DMS79 (cell line): Measurements from ENCODE around the gene TSGA10IP.
A peak's percentile ranks its signal among the peaks of the same experiment; 100 is the strongest.
"Not testable (repeated sequence)": the region's sequence is repeated elsewhere in the genome, so short reads cannot be mapped to it uniquely, and the experiment has no call there.

Experiments used
- DNase-seq: peaks from one replicate; lab custom pipeline; 2025; lab: John Stamatoyannopoulos, UW

The TSGA10IP gene

GRCh38 chr11:65947603-65948125, 2.4 kb downstream of the TSGA10IP start:
- DNase-seq, result no peak

DNA sequence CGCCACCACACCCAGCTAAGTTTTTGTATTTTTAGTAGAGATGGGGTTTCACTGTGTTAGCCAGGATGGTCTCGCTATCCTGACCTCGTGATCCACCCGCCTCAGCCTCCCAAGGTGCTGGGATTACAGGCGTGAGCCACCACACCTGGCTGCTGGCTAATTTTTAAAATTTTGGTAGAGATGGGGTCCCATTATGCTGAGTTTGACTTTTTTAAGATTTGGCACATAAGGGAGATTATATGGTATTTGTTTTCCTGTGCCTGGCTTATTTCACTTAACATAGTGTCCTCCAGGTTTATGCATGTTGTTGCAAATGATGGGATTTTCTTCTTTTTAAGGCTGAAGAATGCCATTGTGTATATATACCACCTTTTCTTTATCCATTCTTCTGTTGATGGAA, 5.4 kb downstream of the TSGA10IP start:
- DNase-seq, result not testable (repeated sequence)

GRCh38 chr11:65951641-65952040, 6.4 kb downstream of the TSGA10IP start:
- not testable (repeated sequence) for DNase-seq

DNA sequence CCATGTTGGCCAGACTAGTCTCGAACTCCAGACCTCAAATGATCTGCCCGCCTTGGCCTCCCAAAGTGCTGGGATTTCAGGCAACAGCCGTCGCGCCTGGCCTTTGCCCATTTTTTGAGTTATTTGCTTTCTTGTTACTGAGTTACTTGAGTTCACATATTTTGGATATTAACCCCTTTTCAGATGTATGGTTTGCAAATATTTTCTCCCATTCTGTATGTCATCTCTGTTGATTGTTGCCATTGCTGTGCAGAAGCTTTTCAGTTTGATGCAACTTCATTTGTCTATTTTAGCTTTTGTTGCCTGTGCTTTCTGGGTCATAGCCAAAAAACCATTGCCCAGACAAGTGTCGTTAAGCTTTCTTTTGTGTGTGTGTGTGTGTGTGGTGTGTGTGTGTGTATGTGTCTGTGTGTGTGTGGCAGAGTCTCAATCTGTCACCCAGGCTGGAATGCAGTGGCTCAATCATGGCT, 6.8 kb downstream of the TSGA10IP start:
- no peak for DNase-seq

DNA sequence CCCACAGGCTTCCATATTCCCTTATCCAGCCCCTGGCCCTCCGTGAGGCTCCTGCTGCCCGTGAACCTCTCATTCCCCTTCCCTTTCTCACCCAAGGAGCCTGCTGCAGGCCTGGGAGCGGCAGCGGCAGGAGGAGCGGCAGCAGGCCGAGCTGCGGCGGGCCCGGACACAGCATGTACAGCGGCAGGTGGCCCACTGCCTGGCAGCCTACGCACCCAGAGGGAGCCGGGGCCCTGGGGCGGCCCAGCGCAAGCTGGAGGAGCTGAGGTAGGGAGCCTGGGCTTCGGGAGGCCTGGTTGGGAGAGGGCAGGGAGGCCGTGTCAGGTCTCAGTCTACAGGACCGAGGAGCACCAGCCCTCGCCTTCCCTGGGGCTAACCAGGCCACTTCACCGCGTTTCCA, 8.2 kb downstream of the TSGA10IP start:
- DNase-seq, result no peak

DNA sequence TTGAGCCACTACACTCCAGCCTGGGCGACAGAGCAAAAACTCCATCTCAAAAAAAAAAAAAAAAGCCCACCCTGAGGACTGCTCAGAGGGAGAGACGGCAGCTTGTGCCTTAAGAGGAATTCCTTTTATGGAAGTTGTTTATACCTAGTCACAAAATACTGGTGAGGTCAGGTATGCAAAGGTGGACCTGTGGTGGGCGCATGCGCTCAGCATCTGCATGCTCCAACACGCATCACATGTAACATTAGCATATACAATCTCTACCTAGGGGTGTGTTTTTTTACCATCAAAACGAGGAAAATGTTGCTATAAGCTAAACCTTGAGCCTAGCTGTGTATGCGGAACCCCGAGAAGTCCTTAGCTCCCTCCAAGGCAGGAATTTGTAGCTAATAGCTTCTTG, 9.5 kb downstream of the TSGA10IP start:
- DNase-seq, result no peak

GRCh38 chr11:65958291-65958690, 13.0 kb downstream of the TSGA10IP start:
- no peak for DNase-seq

GRCh38 chr11:65958774-65959420, 13.6 kb downstream of the TSGA10IP start:
- no peak for DNase-seq

DNA sequence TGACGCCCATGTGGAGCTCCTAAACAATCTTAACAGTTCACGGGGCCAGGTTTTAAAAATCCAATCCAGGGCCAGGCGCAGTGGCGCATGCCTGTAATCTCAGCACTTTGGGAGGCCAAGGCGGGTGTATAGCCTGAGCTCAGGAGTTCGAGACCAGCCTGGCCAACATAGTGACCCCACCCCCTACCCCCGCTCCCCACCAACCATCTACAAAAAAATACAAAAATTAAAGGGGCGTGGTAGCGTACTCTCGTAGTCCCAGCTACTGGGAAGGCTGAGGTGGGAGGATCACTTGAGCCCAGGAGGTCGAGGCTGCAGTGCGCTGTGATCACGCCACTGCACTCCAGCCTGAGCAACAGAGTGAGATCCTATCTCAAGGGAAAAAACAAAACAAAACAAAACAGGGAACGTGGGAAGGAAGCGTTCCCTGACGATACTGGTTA, 15.6 kb downstream of the TSGA10IP start:
- DNase-seq, result no peak

- peak; percentile 98 for DNase-seq
Measured at GRCh38 chr11:65961267-65962140, 16.2 kb downstream of the TSGA10IP start, which contains the start of gene SART1. SART1 (plus strand) TSS chr11:65961734; CDS start chr11:65961781, 47 bp downstream.

DNA sequence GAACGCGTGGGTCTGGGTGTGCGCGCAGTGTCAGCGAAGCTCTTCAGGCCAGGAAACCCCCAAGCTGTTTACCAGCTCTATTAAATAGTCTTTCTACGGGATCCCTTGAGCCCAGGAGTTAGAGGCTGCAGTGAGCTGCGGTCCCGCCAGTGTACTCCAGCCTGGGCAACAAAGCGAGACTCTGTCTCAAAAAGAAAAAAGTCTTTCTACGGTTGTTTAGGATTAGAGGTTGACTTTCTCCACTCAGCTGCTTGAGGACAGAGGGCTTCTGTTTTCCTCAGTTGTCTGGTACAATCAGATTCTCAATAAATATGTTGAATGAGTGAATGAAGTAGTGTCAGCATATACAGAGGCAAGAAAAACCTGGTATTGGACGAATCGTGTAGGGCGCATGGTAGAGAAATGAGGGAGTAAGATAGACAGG, 16.9 kb downstream of the TSGA10IP start:
- DNase-seq, result no peak

- DNase-seq, result no peak
Measured at GRCh38 chr11:65964906-65965305, 19.6 kb downstream of the TSGA10IP start.

DNA sequence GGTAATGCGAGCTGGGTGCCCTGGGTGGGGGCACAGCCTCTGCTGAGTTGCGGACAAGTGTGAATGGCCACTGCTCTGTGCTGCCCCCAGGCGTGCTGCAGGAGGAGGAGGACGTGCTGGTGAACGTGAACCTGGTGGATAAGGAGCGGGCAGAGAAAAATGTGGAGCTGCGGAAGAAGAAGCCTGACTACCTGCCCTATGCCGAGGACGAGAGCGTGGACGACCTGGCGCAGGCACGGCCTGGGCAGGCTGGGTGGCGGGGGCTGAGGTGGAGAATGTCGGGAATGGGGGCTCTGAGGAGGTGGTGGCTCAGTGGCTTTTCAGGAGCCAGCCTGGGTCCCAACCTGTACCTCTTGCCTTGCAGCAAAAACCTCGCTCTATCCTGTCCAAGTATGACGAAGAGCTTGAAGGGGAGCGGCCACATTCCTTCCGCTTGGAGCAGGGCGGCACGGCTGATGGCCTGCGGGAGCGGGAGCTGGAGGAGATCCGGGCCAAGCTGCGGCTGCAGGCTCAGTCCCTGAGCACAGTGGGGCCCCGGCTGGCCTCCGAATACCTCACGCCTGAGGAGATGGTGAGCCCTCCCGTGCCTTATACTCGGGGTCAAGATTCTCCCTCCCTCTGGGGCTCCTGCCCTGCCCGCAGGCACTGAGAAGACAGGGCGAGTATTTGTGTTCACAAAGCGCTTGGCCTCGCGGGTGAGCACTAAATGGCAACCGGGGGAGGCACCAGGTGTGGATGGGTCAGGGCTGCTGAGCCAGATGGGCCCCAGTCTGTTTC, 20.9 kb downstream of the TSGA10IP start:
- no peak for DNase-seq

DNA sequence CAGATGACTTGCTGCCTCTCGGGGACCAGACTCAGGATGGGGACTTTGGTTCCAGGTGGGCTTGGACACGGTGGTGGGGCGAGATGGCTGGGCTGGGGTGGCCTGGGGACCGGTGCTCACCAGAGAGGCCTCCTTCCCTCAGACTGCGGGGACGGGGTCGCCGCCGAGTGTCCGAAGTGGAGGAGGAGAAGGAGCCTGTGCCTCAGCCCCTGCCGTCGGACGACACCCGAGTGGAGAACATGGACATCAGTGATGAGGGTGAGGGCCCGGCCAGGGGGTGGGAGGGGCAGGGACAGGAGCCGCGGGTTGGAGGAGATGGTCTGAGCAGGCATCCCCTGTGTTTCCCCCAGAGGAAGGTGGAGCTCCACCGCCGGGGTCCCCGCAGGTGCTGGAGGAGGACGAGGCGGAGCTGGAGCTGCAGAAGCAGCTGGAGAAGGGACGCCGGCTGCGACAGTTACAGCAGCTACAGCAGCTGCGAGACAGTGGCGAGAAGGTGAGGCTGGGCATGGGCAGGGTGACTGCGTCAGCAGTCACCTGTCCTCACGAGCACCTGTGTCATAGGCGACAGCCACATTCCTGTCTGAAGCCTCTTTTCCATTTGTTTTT, 22.2 kb downstream of the TSGA10IP start:
- DNase-seq, result no peak

DNA sequence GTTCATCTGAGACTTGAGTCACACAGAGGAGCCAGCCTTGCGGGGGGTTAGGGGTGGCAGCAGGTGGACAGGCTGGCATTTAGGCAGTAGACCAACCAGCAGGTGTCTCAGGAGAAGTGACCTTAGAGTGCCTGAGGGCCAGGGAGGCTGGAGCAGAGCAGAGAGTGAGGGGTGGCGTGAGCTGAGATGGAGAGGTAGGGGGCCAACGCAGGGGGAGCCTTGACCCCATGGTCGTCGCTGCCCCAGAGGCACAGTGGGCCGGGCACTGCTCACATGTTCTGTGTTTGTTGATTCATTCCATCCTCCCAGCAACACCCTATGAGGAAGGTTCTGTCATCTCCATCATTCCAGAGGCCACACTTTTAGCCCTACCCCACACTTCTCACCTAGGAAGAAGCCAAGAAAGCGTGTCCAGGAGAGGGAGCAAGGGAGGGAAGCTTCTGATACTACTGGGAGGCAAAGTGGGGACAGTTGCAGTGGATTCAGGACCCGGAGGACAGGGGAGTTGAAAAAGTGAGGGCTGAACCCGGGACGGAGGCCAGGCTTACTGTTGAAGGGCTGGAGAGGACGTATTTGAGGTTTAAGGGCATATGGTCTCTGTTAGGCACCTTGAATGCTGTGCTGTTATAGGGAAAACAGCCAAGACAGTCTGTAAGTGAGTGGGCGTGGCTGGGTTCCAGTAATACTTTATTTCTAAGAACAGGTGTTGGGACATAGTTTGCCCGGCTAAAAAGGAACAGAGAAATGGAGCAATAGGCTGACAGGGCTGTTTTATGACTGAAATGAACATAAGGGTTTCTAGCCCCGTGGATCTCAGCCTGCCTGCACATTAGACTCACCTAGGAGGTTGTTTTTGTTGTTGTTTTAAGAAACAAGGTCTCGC, 23.6 kb downstream of the TSGA10IP start:
- DNase-seq, result no peak

- no peak for DNase-seq
Measured at GRCh38 chr11:65972116-65972515, 26.8 kb downstream of the TSGA10IP start.

DNA sequence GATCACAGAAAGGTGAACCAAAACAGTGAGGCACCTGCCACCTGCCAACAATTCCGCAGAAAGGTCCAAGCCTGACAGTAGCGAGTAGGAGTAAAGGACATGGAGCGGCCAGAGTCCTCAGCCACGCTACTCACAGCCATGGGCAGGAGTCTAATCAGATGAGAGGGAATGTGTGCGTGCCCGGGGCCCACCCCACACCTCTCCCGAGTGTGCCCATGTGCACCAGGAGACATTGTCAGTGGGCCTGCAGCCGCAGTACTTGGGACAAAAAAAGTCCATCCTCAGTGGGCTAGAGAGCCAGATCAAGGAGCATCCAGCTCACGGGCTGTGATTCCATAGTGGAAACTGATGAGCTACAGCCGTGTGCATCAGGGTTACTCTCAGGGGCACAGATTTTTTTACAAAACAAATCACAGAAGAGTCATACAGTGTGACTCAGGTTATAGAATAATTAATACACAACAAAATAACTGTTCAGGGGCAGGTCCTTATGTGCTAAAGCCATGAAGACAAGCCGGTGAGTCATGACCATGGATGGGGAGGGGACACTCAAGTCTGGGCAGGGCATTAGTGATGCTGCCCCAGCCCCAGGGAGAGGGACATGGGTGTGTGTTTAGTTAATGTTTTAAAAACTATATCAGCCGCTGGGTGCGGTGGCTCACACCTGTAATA, 28.3 kb downstream of the TSGA10IP start:
- DNase-seq, result no peak

DNA sequence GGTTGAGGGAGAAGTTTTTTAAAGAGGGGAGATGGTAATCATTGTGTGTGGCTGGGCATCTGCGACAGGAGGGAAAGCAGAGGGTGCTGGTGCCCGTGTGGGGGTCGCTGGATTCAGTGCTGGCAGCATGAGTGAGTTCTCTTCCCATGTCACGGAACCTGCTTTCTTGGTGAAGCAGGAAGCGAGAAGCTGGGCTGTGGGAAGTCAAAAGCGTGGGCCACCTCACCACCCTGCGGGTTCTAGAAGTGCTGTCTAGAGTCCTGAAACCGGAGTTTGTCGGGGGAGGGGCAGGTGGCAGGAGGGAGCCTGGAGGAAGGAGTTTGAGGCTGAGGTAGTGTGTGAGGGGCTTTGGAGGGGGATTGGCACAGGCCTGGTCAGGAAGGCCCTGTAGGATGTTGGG, 30.5 kb downstream of the TSGA10IP start:
- no peak for DNase-seq

DNA sequence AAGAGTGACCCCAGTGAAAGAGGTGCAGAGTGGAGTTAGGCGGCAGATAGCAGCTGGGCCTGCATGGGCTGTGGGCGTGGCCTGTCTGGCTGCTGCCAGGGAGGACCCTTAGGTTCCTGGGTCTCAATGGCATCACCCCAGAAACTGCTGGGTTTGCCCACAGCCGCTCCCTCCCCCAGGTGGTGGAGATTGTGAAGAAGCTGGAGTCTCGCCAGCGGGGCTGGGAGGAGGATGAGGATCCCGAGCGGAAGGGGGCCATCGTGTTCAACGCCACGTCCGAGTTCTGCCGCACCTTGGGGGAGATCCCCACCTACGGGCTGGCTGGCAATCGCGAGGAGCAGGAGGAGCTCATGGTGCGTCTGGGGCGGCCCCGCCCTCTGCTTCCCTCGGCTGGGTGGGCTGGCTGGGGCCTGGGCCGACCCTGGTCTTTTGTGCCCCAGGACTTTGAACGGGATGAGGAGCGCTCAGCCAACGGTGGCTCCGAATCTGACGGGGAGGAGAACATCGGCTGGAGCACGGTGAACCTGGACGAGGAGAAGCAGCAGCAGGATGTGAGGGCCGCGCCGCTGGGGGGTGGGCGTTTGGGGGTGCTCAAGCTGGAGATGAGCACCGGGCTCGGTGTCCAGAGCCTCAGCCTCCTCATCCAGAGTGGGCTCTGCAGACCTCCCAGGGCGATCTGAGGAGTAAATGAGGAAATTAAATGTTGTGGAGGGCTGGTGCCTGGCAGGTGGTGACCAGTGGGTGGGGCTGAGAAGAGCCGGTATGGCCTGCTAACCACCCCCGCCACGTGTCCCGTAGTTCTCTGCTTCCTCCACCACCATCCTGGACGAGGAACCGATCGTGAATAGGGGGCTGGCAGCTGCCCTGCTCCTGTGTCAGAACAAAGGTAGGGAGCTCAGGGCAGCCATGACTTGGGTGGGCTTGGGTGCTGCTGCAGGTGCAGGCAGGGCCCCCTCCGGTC, 31.2 kb downstream of the TSGA10IP start:
- DNase-seq, result no peak
